GM12874 (cell line): ENCODE data around the gene PLCH2.

Experiments
- TF ChIP-seq, protein P1 (sequence below): IDR thresholded peaks from 2 replicates; pipeline ENCODE4 v1.5.1; 2011; ENCODE audit warnings: low read depth, mild to moderate bottlenecking, control low read depth, low read length, moderate library complexity; ENCODE audit not compliant: insufficient read depth

The PLCH2 gene

DNA sequence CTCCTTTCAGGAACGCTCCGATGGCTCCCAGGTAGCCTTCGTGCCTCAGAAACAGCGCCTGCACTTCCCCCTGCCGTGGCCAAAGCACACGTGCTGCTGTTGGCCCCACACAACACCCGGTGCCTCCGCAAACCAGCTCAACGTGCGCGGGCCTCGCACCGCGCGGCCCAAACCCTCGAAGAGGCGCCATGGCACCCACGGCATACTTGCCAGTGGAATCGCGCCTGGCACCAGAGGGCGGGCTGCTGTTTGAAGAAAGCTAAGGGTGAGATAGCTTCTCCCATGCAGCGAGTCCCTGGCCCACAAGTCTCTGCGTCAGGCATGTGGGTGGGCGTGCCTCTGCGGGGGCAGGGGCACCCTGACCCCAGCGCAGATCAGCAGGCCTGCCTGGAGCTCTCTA is 42.4 kb downstream of the PLCH2 start:
- TF ChIP-seq, protein P1, sequence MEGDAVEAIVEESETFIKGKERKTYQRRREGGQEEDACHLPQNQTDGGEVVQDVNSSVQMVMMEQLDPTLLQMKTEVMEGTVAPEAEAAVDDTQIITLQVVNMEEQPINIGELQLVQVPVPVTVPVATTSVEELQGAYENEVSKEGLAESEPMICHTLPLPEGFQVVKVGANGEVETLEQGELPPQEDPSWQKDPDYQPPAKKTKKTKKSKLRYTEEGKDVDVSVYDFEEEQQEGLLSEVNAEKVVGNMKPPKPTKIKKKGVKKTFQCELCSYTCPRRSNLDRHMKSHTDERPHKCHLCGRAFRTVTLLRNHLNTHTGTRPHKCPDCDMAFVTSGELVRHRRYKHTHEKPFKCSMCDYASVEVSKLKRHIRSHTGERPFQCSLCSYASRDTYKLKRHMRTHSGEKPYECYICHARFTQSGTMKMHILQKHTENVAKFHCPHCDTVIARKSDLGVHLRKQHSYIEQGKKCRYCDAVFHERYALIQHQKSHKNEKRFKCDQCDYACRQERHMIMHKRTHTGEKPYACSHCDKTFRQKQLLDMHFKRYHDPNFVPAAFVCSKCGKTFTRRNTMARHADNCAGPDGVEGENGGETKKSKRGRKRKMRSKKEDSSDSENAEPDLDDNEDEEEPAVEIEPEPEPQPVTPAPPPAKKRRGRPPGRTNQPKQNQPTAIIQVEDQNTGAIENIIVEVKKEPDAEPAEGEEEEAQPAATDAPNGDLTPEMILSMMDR, result no peak

DNA sequence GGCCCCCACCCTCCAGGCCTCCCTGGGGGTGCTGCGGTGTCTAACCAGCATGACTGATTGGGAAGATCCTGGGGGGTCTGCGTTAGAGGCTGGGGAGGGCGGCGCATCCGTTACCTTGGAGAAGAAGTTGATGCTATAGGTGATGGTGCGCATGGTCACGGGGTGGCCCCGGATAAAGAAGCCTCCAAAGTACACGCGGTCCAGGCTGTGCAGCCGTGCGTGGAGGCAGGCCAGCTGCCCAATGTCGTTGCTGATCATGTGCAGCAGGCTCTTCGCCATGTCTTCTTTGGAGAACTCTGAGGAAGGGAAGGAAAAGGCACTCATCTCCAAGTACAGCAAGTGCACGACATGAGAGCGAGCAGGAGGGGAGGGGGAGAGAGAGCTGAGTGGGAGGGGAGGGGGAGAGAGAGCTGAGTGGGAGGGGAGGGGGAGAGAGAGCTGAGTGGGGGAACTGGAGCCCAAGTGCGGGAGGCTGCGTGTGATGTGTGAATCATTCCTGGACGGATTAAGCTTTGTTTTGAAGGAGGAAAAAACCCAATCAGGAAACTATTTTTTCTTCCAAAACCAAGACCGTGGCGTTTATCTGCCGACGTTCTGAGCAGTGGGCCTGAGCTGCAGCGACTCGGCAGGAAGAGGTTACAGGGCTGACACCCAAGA is 43.1 kb downstream of the PLCH2 start:
- TF ChIP-seq, protein P1, result no peak

DNA sequence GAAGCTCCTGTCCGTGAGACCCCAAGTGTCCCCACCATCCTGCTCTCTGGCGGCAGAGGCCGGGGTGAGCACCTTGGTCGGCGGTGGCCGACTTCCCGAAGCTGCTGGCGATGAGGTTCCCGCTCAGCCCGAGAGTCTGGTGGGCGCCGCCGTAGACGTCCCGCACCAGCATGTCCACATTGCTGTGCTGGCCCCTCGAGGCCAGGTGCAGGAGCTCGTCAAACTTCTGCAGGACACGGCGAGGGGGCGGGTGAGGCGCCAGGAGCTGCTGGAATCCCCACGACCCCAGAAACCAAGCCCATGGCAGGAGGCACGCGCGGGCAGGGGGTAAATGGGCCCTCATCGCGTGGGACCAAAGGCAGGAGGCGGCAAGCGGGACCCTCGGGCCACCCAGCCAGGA is 43.6 kb downstream of the PLCH2 start:
- TF ChIP-seq, protein P1, result no peak

DNA sequence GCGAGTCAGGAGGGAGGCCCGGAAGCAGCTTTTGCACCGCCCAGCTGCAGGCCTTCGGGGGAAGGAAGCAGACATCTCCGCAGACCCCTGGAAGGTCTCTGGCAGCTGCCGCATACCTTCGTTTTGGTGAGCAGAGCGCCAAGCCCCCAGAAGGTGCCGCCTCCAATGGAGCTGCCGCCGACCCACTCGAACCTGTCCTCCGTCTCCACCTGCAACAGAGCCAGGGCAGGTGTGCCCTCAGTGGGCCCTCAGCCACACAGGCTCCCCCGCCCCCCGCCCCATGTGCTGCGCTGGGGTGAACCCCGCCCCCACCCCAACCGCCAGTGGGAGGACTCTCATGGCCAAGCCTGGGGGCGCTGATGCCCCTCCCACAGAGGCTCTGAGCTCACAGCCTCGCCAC is 44.1 kb downstream of the PLCH2 start:
- TF ChIP-seq, protein P1, result no peak

DNA sequence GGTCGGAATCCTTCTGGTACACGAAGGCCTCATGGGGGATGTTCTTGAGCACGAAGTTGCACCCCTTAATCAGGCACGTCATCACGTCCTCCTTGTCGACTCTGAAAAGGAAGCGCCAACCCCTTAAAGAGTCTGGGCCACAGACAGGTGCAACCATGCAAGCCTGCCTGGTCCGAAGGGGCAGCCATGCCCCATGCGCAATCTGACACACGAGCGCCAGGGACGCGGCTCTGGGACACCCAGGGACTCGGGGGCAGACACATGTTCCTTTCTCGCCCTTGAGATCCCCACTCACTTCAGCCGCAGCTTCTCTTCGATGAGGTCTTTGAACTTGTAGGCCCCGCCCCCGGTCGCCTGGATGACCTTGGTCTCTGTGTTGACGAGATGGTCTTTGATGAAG is 44.7 kb downstream of the PLCH2 start:
- TF ChIP-seq, protein P1, result no peak

DNA sequence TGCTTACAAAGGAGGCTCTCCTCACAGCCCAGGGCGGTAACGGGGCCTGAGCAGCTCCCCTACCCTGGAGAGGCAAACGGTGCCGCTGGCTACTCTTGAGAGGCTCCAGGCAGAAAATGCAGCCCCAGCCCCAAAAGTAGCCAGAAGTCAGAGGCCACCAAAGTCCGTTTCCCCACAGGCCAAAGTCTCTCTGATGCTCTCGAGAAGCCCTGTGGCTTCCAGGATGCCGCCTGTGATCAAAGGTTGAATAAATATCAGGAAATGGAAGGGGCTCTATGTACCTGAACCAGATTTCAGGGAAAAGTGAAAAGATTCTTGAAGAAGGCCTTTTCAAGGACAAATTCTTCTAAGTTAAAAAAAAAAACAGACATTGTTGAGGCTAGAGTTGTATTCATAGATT is 46.1 kb downstream of the PLCH2 start:
- TF ChIP-seq, protein P1, result no peak

DNA sequence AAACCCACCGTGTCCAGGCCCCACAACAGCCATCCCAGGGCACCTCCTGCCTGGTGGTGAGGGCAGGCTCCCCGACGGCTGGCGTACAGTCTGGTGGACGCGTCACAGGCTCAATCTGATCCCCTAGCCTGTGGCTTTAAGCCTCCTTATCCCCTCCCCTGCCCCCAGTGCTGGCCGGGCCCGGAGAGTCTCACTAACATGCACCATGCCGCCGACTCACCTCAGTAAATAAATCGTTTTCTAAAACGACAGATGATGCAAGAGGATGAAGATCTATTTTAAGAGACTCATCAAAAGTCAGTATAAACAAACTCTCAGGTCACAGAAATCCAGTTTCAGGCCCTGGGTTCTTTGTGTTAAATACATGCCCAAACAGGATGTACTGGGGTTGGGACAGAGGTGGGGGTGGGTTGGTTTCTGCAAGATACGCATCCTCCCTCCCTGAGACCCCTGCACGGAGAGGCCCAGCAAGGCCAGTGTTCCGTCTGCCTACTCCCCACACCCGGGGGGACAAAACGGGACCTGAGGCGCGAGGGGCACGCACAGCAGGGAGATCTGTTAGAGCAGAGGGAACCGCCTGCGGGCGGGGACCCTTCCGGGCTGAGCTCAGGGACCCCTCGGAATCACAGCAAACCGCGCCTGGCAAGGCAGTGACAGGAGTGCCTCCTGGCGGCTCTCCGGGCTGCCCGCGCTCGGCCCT is 47.3 kb downstream of the PLCH2 start:
- TF ChIP-seq, protein P1, result no peak
